Activated CD4-positive, alpha-beta memory T cell treated with anti-CD3 and anti-CD28 coated beads for 36 hours (primary cell): Measurements from ENCODE around the gene SSNA1. TPM values are rescaled to one million over a fixed set of nuclear protein-coding genes. Genes with fewer than 3 reads are reported as not detected.
A peak's percentile ranks its signal among the peaks of the same experiment; 100 is the strongest.
"Not testable (repeated sequence)": the region's sequence is repeated elsewhere in the genome, so short reads cannot be mapped to it uniquely, and the experiment has no call there.

Experiments used
- CTCF ChIA-PET: fragments of 350-600 bp; sonication (Branson Sonifier 250); formaldehyde crosslinking; loops from one replicate; lab custom pipeline; 2021; ENCODE audit warnings: antibody characterized with exemption, inconsistent platforms; lab: Charles Lee
- POLR2A ChIA-PET: fragments of 350-600 bp; sonication (Branson Sonifier 250); formaldehyde crosslinking; loops from one replicate; lab custom pipeline; 2021; ENCODE audit warnings: antibody characterized with exemption; lab: Charles Lee
- DNase-seq: peaks from one replicate; pipeline ENCODE4 v3.0.0-alpha.2; 2020
- H3K27ac Mint-ChIP-seq: one replicate; pipeline ENCODE4 v1.8.0; 2021; ENCODE audit warnings: mixed read lengths
- H3K27me3 Mint-ChIP-seq: one replicate; pipeline ENCODE4 v1.8.0; 2021; ENCODE audit warnings: mixed read lengths
- H3K36me3 Mint-ChIP-seq: one replicate; pipeline ENCODE4 v1.8.0; 2021; ENCODE audit warnings: mixed read lengths
- H3K4me1 Mint-ChIP-seq: one replicate; pipeline ENCODE4 v1.8.0; 2021; ENCODE audit warnings: low read depth, mixed read lengths
- H3K4me3 Mint-ChIP-seq: one replicate; pipeline ENCODE4 v1.8.0; 2021; ENCODE audit warnings: mild to moderate bottlenecking, mixed read lengths
- H3K9me3 Mint-ChIP-seq: one replicate; pipeline ENCODE4 v1.8.0; 2021; ENCODE audit warnings: mixed read lengths
- intact Hi-C: fragments of 100-400 bp; cut with micrococcal nuclease; formaldehyde crosslinking; loops from one replicate; pipeline ENCODE4 v1.15.1; 2023
- microRNA-seq: library from miRNA; unstranded; fragments of <30 nt; microRNA quantifications from one replicate; pipeline ENCODE4 v1.2.0, GENCODE V29; 2022; ENCODE audit warnings: borderline number of aligned reads, borderline microRNAs expressed, borderline replicate concordance
- total RNA-seq, 2 experiments: library from RNA; stranded (reverse); gene quantifications; one replicate each; pipeline ENCODE4 v1.2.3, GENCODE V29; 2021

SSNA1 gene
- total RNA-seq, 2 experiments from 2014 or later: 58.9 to 62.1 TPM

GRCh38 chr9:137235424-137236237 is 47.2 kb downstream of the SSNA1 start:
- no peaks in the 10 kb centered on the region for H3K36me3 Mint-ChIP-seq
- intact Hi-C loops: no loop called here

GRCh38 chr9:137236238-137236935 is 47.9 kb downstream of the SSNA1 start:
- Mint-ChIP-seq H3K27ac (no peak overlapping the region), H3K27me3 (peaks cover 8% of the 10 kb centered on the region), H3K4me1 (peaks cover 9% of the 10 kb centered on the region), H3K9me3 (no peaks in the 10 kb centered on the region), H3K36me3 (peaks cover 4% of the 10 kb centered on the region), H3K4me3 (no peak overlapping the region)
- ChIA-PET POLR2A (interaction anchor here (0.6 to 1.0 kb wide), 3 partner anchors 48 to 150 kb away, joined by 3 to 4 read pairs (median 4); partner anchors contain the start of genes ANAPC2, MAN1B1 and SSNA1), CTCF (interaction anchor here (0.6 to 2.5 kb wide), 50 partner anchors 9 to 531 kb away, joined by 3 to 54 read pairs (median 4); partner anchors contain the start of genes ANAPC2, CYSRT1, MAN1B1 and NDOR1)
- intact Hi-C loops: no loop called here
- DNase-seq: peak; percentile 93

More at GRCh38 chr9:137235424-137236237, 47.2 kb downstream of the SSNA1 start:
- H3K27ac Mint-ChIP-seq: peak overlapping the region; percentile 18
- peaks cover 9% of the 10 kb centered on the region for H3K27me3 Mint-ChIP-seq
- POLR2A ChIA-PET: interaction anchor here (1.0 kb wide), 1 partner anchor 149 kb away, joined by 4 read pairs; the partner anchor contains the start of gene MAN1B1
- H3K9me3 Mint-ChIP-seq: no peaks in the 10 kb centered on the region
- no peak overlapping the region for H3K4me3 Mint-ChIP-seq
- CTCF ChIA-PET: interaction anchor here (1.0 to 2.5 kb wide), 21 partner anchors 10 to 470 kb away, joined by 3 to 54 read pairs (median 6); partner anchors contain the start of genes ANAPC2, CYSRT1, MAN1B1 and NDOR1
- peaks cover 9% of the 10 kb centered on the region for H3K4me1 Mint-ChIP-seq
- no peak for DNase-seq

GRCh38 chr9:137236936-137237421 is 48.5 kb downstream of the SSNA1 start:
- H3K9me3 Mint-ChIP-seq: no peaks in the 10 kb centered on the region
- intact Hi-C loops: no loop called here
- CTCF ChIA-PET: interaction anchor here (0.6 to 2.5 kb wide), 49 partner anchors 8 to 531 kb away, joined by 3 to 54 read pairs (median 4); partner anchors contain the start of genes ANAPC2, CYSRT1, MAN1B1 and NDOR1
- H3K27me3 Mint-ChIP-seq: peaks cover 8% of the 10 kb centered on the region
- H3K36me3 Mint-ChIP-seq: peaks cover 5% of the 10 kb centered on the region
- H3K27ac Mint-ChIP-seq: no peak overlapping the region
- no peak for DNase-seq
- no peak overlapping the region for H3K4me3 Mint-ChIP-seq
- POLR2A ChIA-PET: interaction anchor here (0.6 to 1.0 kb wide), 2 partner anchors 49 to 150 kb away, joined by 4 read pairs; partner anchors contain the start of genes ANAPC2, MAN1B1 and SSNA1
- H3K4me1 Mint-ChIP-seq: peaks cover 9% of the 10 kb centered on the region

GRCh38 chr9:137237759-137238726 is 49.6 kb downstream of the SSNA1 start:
- CTCF ChIA-PET: interaction anchor here (1.1 to 3.9 kb wide), 10 partner anchors 15 to 191 kb away, joined by 3 to 22 read pairs (median 8); partner anchors contain the start of genes CYSRT1, NELFB, RNF208 and TOR4A
- no peak for DNase-seq
- Mint-ChIP-seq H3K4me3 (no peak overlapping the region), H3K4me1 (peaks cover 18% of the 10 kb centered on the region), H3K27ac (no peak overlapping the region), H3K9me3 (no peaks in the 10 kb centered on the region), H3K27me3 (peaks cover 8% of the 10 kb centered on the region), H3K36me3 (peaks cover 16% of the 10 kb centered on the region)
- POLR2A ChIA-PET: no interaction called here
- intact Hi-C loops: no loop called here

- Mint-ChIP-seq H3K27ac (peak overlapping the region; percentile 69), H3K4me3 (peak overlapping the region; percentile 70), H3K36me3 (peaks cover 26% of the 10 kb centered on the region), H3K4me1 (peaks cover 21% of the 10 kb centered on the region)
- H3K9me3 Mint-ChIP-seq, DNase-seq, H3K27me3 Mint-ChIP-seq: not testable (repeated sequence)
- ChIA-PET CTCF (interaction anchor here (0.7 to 3.9 kb wide), 15 partner anchors 9 to 210 kb away, joined by 3 to 22 read pairs (median 5); partner anchors contain the start of genes ANAPC2, CYSRT1, MAN1B1 and RNF208), POLR2A (interaction anchor here (1.2 to 4.5 kb wide), 9 partner anchors 11 to 170 kb away, joined by 3 to 65 read pairs (median 13); partner anchors contain the start of genes ANAPC2, CYSRT1, MAN1B1 and NELFB)
- intact Hi-C loops: loop anchor here (1.0 to 5.0 kb wide), 6 partner anchors 16 to 447 kb away; partner anchors contain the start of genes ANAPC2, NELFB, SSNA1 and TMEM141
These were observed 51.2 kb downstream of the SSNA1 start for GRCh38 chr9:137239541-137240200.

Small RNA genes within 50 kb of the gene (microRNA-seq; reads per million reads assigned to microRNA genes)
- gene MIR3621: not detected

Other genes with a start within 250 kb of the SSNA1 start
- gene FBXW5, start 243.9 kb upstream of the SSNA1 start, total RNA-seq: 10 to 100 TPM; 66.8 to 69.4 TPM
- gene C8G, start 243.4 kb upstream of the SSNA1 start, total RNA-seq: under 1 TPM; 0.90 to 0.94 TPM
- 1 to 10 TPM; 1.6 to 2.1 TPM for gene LCN12, start 236.4 kb upstream of the SSNA1 start, total RNA-seq
- gene PTGDS, start 211.2 kb upstream of the SSNA1 start, total RNA-seq: not detected
- not detected for gene LCNL1, start 205.7 kb upstream of the SSNA1 start, total RNA-seq
- gene PAXX, start 196.3 kb upstream of the SSNA1 start, total RNA-seq: 10 to 100 TPM; 71.0 to 71.2 TPM
- under 1 TPM; 0.43 to 0.61 TPM for gene CLIC3, start 192.1 kb upstream of the SSNA1 start, total RNA-seq
- gene ABCA2, start 160.4 kb upstream of the SSNA1 start, total RNA-seq: 10 to 100 TPM; 22.1 to 22.9 TPM
- 1 to 10 TPM in 1 of 2 experiments, under 1 TPM in 1; 0.85 to 1.3 TPM for gene FUT7, start 156.6 kb upstream of the SSNA1 start, total RNA-seq
- gene NPDC1, start 142.5 kb upstream of the SSNA1 start, total RNA-seq: 10 to 100 TPM; 36.0 to 42.6 TPM
- not detected for gene ENTPD2, start 134.6 kb upstream of the SSNA1 start, total RNA-seq
- gene SAPCD2, start 118.1 kb upstream of the SSNA1 start, total RNA-seq: 1 to 10 TPM; 6.4 to 6.6 TPM
- 1 to 10 TPM; 6.7 to 7.7 TPM for gene UAP1L1, start 111.2 kb upstream of the SSNA1 start, total RNA-seq
- gene MAN1B1, start 101.7 kb upstream of the SSNA1 start, total RNA-seq: 10 to 100 TPM; 32.9 to 33.1 TPM
- gene DPP7, start 73.9 kb upstream of the SSNA1 start, total RNA-seq: 100 to 1,000 TPM; 195 to 208 TPM
- gene GRIN1, start 49.5 kb upstream of the SSNA1 start, total RNA-seq: not detected
- gene LRRC26, start 18.6 kb upstream of the SSNA1 start, total RNA-seq: not detected
- gene TMEM210, start 16.6 kb upstream of the SSNA1 start, total RNA-seq: not detected
- gene ANAPC2, start 116 bp upstream of the SSNA1 start, total RNA-seq: 10 to 100 TPM; 36.3 to 36.9 TPM
- gene TPRN, start 12.1 kb downstream of the SSNA1 start, total RNA-seq: 1 to 10 TPM; 6.1 to 6.7 TPM
- gene TMEM203, start 17.0 kb downstream of the SSNA1 start, total RNA-seq: 10 to 100 TPM; 30.0 to 31.1 TPM
- gene NDOR1, start 17.0 kb downstream of the SSNA1 start, total RNA-seq: 10 to 100 TPM; 29.4 to 31.3 TPM
- gene RNF208, start 33.6 kb downstream of the SSNA1 start, total RNA-seq: 1 to 10 TPM; 3.4 to 4.4 TPM
- under 1 TPM; 0.21 to 0.70 TPM for gene CYSRT1, start 36.5 kb downstream of the SSNA1 start, total RNA-seq
- gene RNF224, start 38.8 kb downstream of the SSNA1 start, total RNA-seq: not detected
- not detected for gene SLC34A3, start 42.2 kb downstream of the SSNA1 start, total RNA-seq
- gene TUBB4B, start 52.6 kb downstream of the SSNA1 start, total RNA-seq: 100 to 1,000 TPM; 320 to 325 TPM
- gene STPG3, start 62.6 kb downstream of the SSNA1 start, total RNA-seq: not detected
- 10 to 100 TPM; 57.2 to 57.9 TPM for gene NELFB, start 66.7 kb downstream of the SSNA1 start, total RNA-seq
- 1 to 10 TPM; 6.6 to 6.8 TPM for gene TOR4A, start 89.0 kb downstream of the SSNA1 start, total RNA-seq
- gene NRARP, start 113.6 kb downstream of the SSNA1 start, total RNA-seq: 1 to 10 TPM in 1 of 2 experiments, under 1 TPM in 1; 0.82 to 1.1 TPM
- 10 to 100 TPM; 13.5 to 13.6 TPM for gene EXD3, start 234.5 kb downstream of the SSNA1 start, total RNA-seq
- gene NOXA1, start 234.7 kb downstream of the SSNA1 start, total RNA-seq: 1 to 10 TPM; 1.1 TPM